DOHH2 (cell line): ENCODE measurements around the gene NPAS3.

Source experiments
- H3F3A ChIP-seq: fragments of 200-600 bp; sonication (generic), shearing (Covaris generic); 2 replicates; pipeline ENCODE4 v1.6.0; 2016; ENCODE audit warnings: antibody characterized with exemption, mild to moderate bottlenecking; ENCODE audit not compliant: control insufficient read depth, insufficient read depth
- H3K27ac ChIP-seq: fragments of 200-600 bp; sonication (generic); 2 replicates; pipeline ENCODE4 v1.5.1; 2014; ENCODE audit warnings: low read depth, mild to moderate bottlenecking, low read length, moderate library complexity
- H3K27me3 ChIP-seq: fragments of 200-600 bp; sonication (generic); 2 replicates; pipeline ENCODE4 v1.6.1; 2014; ENCODE audit warnings: mild to moderate bottlenecking, low read length, mixed read lengths; ENCODE audit not compliant: control insufficient read depth
- H3K36me3 ChIP-seq: fragments of 200-600 bp; sonication (generic); 2 replicates; pipeline ENCODE4 v1.6.1; 2014; ENCODE audit warnings: mild to moderate bottlenecking, low read length, moderate library complexity, mixed read lengths; ENCODE audit not compliant: control insufficient read depth
- H3K4me1 ChIP-seq: fragments of 200-600 bp; sonication (generic); 2 replicates; pipeline ENCODE4 v1.6.1; 2014; ENCODE audit warnings: mild to moderate bottlenecking, low read length, mixed read lengths; ENCODE audit not compliant: control insufficient read depth
- H3K4me2 ChIP-seq: fragments of 200-600 bp; sonication (generic); 2 replicates; pipeline ENCODE4 v1.6.0; 2014; ENCODE audit warnings: mild to moderate bottlenecking, low read length, moderate library complexity
- H3K4me3 ChIP-seq: fragments of 200-600 bp; sonication (generic); 2 replicates; pipeline ENCODE4 v1.5.1; 2014; ENCODE audit warnings: mild to moderate bottlenecking, low read length, mixed read lengths
- H3K79me2 ChIP-seq: fragments of 200-600 bp; sonication (generic); 2 replicates; pipeline ENCODE4 v1.6.1; 2014; ENCODE audit warnings: mild to moderate bottlenecking, low read length, mixed read lengths; ENCODE audit not compliant: control insufficient read depth
- H3K9me2 ChIP-seq: fragments of 200-600 bp; sonication (generic); replicated peaks from 2 replicates; pipeline ENCODE4 v1.6.1; 2014; ENCODE audit warnings: mild to moderate bottlenecking, low read length, mixed read lengths; ENCODE audit not compliant: control insufficient read depth
- H3K9me3 ChIP-seq: fragments of 200-600 bp; sonication (generic); 2 replicates; pipeline ENCODE4 v1.6.1; 2014; ENCODE audit warnings: antibody characterized with exemption, low read length, mixed read lengths; ENCODE audit not compliant: control insufficient read depth, insufficient read depth
- H4K20me1 ChIP-seq: fragments of 200-600 bp; sonication (generic); 2 replicates; pipeline ENCODE4 v1.6.0; 2014; ENCODE audit warnings: low read depth, mild to moderate bottlenecking, antibody characterized with exemption, low read length, moderate library complexity; ENCODE audit not compliant: control insufficient read depth, insufficient read depth
- EZH2phosphoT487 ChIP-seq: fragments of 200-600 bp; sonication (generic); IDR thresholded peaks from 2 replicates; pipeline ENCODE4 v1.6.1; 2017; ENCODE audit warnings: borderline replicate concordance, mild to moderate bottlenecking, antibody characterized with exemption, low read length, moderate library complexity, mixed read lengths
- TF ChIP-seq, protein P1 (sequence below): fragments of 200-600 bp; sonication (generic); IDR thresholded peaks from one replicate; pipeline ENCODE4 v1.5.1; 2014; ENCODE audit warnings: antibody characterized with exemption, mild to moderate bottlenecking, low read depth, low read length; ENCODE audit not compliant: poor library complexity, severe bottlenecking

NPAS3 gene

GRCh38 chr14:33230021-33230420, 291.3 kb downstream of the NPAS3 start:
- no peak overlapping the region for H3K4me3 ChIP-seq
- no peak overlapping the region for H3K27ac ChIP-seq
- no peaks in the 10 kb centered on the region for H3K9me2 ChIP-seq
- H3K79me2 ChIP-seq = no peaks in the 10 kb centered on the region
- H3K9me3 ChIP-seq = no peaks in the 10 kb centered on the region
- no peaks in the 10 kb centered on the region for H4K20me1 ChIP-seq
- TF ChIP-seq, protein P1, sequence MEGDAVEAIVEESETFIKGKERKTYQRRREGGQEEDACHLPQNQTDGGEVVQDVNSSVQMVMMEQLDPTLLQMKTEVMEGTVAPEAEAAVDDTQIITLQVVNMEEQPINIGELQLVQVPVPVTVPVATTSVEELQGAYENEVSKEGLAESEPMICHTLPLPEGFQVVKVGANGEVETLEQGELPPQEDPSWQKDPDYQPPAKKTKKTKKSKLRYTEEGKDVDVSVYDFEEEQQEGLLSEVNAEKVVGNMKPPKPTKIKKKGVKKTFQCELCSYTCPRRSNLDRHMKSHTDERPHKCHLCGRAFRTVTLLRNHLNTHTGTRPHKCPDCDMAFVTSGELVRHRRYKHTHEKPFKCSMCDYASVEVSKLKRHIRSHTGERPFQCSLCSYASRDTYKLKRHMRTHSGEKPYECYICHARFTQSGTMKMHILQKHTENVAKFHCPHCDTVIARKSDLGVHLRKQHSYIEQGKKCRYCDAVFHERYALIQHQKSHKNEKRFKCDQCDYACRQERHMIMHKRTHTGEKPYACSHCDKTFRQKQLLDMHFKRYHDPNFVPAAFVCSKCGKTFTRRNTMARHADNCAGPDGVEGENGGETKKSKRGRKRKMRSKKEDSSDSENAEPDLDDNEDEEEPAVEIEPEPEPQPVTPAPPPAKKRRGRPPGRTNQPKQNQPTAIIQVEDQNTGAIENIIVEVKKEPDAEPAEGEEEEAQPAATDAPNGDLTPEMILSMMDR = no peak
- TF ChIP-seq EZH2phosphoT487 = no peak
- H3F3A ChIP-seq = no peaks in the 10 kb centered on the region
- H3K36me3 ChIP-seq = no peaks in the 10 kb centered on the region
- no peaks in the 10 kb centered on the region for H3K27me3 ChIP-seq
- H3K4me1 ChIP-seq = no peaks in the 10 kb centered on the region
- H3K4me2 ChIP-seq = no peak overlapping the region

DNA sequence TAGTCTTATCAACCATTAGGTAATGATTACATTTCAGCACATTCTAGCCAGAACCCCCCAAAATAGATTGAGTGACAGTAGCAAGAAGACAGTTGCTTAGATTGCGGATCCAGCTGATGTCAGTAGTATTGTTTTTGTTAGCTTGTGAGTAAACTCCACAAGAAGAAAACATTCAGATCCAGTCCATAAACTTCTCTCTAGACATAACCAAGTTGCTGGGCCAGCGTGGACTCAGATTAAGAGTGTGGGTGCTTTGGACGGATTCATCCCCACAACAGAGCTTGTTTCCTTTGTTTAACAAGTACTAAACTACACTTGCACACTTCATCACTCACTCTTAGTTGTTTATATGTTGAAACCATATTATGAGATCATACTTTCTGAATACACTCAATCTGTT, 293.4 kb downstream of the NPAS3 start:
- no peaks in the 10 kb centered on the region for H3K36me3 ChIP-seq
- H3F3A ChIP-seq = no peaks in the 10 kb centered on the region
- TF ChIP-seq, protein P1 = no peak
- TF ChIP-seq EZH2phosphoT487 = no peak
- H3K9me2 ChIP-seq = no peaks in the 10 kb centered on the region
- H3K27me3 ChIP-seq = no peaks in the 10 kb centered on the region
- no peak overlapping the region for H3K4me2 ChIP-seq
- no peaks in the 10 kb centered on the region for H3K9me3 ChIP-seq
- H4K20me1 ChIP-seq = no peaks in the 10 kb centered on the region
- no peaks in the 10 kb centered on the region for H3K4me1 ChIP-seq
- no peak overlapping the region for H3K27ac ChIP-seq
- H3K79me2 ChIP-seq = no peaks in the 10 kb centered on the region
- no peak overlapping the region for H3K4me3 ChIP-seq

DNA sequence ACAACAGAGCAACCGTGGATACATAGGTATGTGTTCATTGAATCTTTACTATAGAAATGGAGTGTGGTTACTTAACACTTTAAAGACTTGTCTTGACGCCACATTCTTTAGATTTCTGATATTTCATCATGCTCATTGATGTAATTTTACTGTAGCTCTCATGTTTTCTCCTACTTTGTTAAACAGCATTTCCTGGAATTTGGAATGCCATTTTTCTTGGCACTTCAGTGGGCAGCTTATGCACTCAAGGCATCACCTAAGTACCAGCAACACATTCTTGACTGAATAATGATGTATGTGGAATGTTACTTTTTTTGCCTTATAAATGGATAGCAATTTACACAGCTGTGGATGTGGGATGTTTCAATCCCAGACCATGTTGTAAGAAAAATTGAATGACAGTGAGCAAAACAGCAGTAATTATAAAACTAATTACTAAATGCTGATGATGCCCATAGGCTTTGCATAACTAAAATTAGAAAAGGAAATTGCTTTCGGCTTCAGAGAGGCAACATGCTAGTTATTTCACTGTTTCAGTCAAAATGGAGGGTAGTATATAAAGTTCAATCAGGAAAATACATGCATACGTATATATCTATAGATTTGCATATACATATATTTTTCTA, 298.5 kb downstream of the NPAS3 start:
- H3K4me2 ChIP-seq = no peak overlapping the region
- no peaks in the 10 kb centered on the region for H3K27me3 ChIP-seq
- no peaks in the 10 kb centered on the region for H3K79me2 ChIP-seq
- H3K4me1 ChIP-seq = no peaks in the 10 kb centered on the region
- H3K9me3 ChIP-seq = no peaks in the 10 kb centered on the region
- TF ChIP-seq EZH2phosphoT487 = no peak
- TF ChIP-seq, protein P1 = no peak
- H3K9me2 ChIP-seq = no peaks in the 10 kb centered on the region
- H3K4me3 ChIP-seq = no peak overlapping the region
- no peaks in the 10 kb centered on the region for H3K36me3 ChIP-seq
- H3K27ac ChIP-seq = no peak overlapping the region
- no peaks in the 10 kb centered on the region for H4K20me1 ChIP-seq
- no peaks in the 10 kb centered on the region for H3F3A ChIP-seq
